Measurements from ENCODE around the gene DNAAF9.

DNAAF9 gene

GRCh38 chr20:3409417-3409816 is 1.9 kb upstream of the DNAAF9 start:
- no peak for DNase-seq

- no peak for DNase-seq
Observed at GRCh38 chr20:3407771-3408637, 535 bp upstream of the DNAAF9 start.

GRCh38 chr20:3406481-3407039 is 909 bp downstream of the DNAAF9 start:
- DNase-seq, result no peak

- no peak for DNase-seq
Observed at GRCh38 chr20:3405696-3406358, 1.6 kb downstream of the DNAAF9 start.

GRCh38 chr20:3405139-3405538 is 2.3 kb downstream of the DNAAF9 start:
- DNase-seq, result no peak

- DNase-seq, result no peak
Observed at GRCh38 chr20:3404402-3404801, 3.1 kb downstream of the DNAAF9 start.

GRCh38 chr20:3403741-3404140 is 3.7 kb downstream of the DNAAF9 start:
- DNase-seq, result no peak

- no peak for DNase-seq
Observed at GRCh38 chr20:3402453-3402852, 5.0 kb downstream of the DNAAF9 start.

GRCh38 chr20:3400260-3401155 is 7.0 kb downstream of the DNAAF9 start:
- DNase-seq, result no peak

- DNase-seq, result no peak
Observed at GRCh38 chr20:3398681-3399252, 8.7 kb downstream of the DNAAF9 start.

- DNase-seq, result no peak
Observed at GRCh38 chr20:3396492-3396891, 11.0 kb downstream of the DNAAF9 start.

GRCh38 chr20:3392756-3393155 is 14.7 kb downstream of the DNAAF9 start:
- DNase-seq, result no peak

GRCh38 chr20:3390759-3391425 is 16.6 kb downstream of the DNAAF9 start:
- DNase-seq, result no peak

GRCh38 chr20:3383878-3384495 is 23.5 kb downstream of the DNAAF9 start:
- no peak for DNase-seq

GRCh38 chr20:3382836-3383235 is 24.6 kb downstream of the DNAAF9 start:
- DNase-seq, result no peak

GRCh38 chr20:3380228-3381070 is 27.0 kb downstream of the DNAAF9 start:
- no peak for DNase-seq

GRCh38 chr20:3378138-3378537 is 29.3 kb downstream of the DNAAF9 start:
- no peak for DNase-seq

- no peak for DNase-seq
Observed at GRCh38 chr20:3377644-3378043, 29.8 kb downstream of the DNAAF9 start.

- DNase-seq, result no peak
Observed at GRCh38 chr20:3374296-3374695, 33.2 kb downstream of the DNAAF9 start.

- DNase-seq, result no peak
Observed at GRCh38 chr20:3371754-3372153, 35.7 kb downstream of the DNAAF9 start.

- DNase-seq, result no peak
Observed at GRCh38 chr20:3367089-3367488, 40.4 kb downstream of the DNAAF9 start.
